ENCODE measurements around the gene SNX13. TPM values are rescaled to one million over a fixed set of nuclear protein-coding genes. Genes with fewer than 3 reads are reported as not detected.

SNX13 gene
- total and polyA plus RNA-seq, 2 experiments from 2014 or later: 7.5 to 42.7 TPM

DNA sequence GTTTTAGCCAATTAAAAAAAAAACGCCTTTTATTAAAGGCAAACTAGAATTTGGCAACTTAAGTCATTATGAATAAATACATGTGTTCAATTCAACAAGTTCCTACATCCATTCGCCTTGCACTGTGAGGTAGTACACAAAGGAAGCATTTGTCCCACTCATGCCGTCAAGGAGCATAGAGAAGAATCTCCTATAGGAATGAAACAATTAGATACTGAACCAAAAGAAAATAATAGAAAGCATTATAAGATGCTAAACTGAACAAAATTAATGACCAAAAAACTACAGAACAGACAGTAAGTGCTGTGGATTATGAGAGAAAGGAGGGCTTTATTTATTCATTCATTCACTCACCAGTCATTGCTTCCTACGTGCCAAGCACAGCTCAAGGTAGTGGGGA is 42.2 kb downstream of the SNX13 start (continued):
- TF ChIP-seq, protein P1, sequence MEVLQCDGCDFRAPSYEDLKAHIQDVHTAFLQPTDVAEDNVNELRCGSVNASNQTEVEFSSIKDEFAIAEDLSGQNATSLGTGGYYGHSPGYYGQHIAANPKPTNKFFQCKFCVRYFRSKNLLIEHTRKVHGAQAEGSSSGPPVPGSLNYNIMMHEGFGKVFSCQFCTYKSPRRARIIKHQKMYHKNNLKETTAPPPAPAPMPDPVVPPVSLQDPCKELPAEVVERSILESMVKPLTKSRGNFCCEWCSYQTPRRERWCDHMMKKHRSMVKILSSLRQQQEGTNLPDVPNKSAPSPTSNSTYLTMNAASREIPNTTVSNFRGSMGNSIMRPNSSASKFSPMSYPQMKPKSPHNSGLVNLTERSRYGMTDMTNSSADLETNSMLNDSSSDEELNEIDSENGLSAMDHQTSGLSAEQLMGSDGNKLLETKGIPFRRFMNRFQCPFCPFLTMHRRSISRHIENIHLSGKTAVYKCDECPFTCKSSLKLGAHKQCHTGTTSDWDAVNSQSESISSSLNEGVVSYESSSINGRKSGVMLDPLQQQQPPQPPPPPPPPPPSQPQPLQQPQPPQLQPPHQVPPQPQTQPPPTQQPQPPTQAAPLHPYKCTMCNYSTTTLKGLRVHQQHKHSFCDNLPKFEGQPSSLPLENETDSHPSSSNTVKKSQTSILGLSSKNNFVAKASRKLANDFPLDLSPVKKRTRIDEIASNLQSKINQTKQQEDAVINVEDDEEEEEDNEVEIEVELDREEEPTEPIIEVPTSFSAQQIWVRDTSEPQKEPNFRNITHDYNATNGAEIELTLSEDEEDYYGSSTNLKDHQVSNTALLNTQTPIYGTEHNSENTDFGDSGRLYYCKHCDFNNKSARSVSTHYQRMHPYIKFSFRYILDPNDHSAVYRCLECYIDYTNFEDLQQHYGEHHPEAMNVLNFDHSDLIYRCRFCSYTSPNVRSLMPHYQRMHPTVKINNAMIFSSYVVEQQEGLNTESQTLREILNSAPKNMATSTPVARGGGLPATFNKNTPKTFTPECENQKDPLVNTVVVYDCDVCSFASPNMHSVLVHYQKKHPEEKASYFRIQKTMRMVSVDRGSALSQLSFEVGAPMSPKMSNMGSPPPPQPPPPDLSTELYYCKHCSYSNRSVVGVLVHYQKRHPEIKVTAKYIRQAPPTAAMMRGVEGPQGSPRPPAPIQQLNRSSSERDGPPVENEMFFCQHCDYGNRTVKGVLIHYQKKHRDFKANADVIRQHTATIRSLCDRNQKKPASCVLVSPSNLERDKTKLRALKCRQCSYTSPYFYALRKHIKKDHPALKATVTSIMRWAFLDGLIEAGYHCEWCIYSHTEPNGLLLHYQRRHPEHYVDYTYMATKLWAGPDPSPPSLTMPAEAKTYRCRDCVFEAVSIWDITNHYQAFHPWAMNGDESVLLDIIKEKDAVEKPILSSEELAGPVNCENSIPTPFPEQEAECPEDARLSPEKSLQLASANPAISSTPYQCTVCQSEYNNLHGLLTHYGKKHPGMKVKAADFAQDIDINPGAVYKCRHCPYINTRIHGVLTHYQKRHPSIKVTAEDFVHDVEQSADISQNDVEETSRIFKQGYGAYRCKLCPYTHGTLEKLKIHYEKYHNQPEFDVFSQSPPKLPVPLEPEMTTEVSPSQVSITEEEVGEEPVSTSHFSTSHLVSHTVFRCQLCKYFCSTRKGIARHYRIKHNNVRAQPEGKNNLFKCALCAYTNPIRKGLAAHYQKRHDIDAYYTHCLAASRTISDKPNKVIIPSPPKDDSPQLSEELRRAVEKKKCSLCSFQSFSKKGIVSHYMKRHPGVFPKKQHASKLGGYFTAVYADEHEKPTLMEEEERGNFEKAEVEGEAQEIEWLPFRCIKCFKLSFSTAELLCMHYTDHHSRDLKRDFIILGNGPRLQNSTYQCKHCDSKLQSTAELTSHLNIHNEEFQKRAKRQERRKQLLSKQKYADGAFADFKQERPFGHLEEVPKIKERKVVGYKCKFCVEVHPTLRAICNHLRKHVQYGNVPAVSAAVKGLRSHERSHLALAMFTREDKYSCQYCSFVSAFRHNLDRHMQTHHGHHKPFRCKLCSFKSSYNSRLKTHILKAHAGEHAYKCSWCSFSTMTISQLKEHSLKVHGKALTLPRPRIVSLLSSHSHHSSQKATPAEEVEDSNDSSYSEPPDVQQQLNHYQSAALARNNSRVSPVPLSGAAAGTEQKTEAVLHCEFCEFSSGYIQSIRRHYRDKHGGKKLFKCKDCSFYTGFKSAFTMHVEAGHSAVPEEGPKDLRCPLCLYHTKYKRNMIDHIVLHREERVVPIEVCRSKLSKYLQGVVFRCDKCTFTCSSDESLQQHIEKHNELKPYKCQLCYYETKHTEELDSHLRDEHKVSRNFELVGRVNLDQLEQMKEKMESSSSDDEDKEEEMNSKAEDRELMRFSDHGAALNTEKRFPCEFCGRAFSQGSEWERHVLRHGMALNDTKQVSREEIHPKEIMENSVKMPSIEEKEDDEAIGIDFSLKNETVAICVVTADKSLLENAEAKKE (CRISPR knock-in tag; IDR thresholded peaks at IDR 0.05): no peak
- TF ChIP-seq ZNF331 (CRISPR knock-in tag; IDR thresholded peaks at IDR 0.05; ENCODE audit: low read depth) (no peak), STAT1 (IDR thresholded peaks at IDR 0.05; ENCODE audit: unreplicated experiment) (no peak), ZNF114 (CRISPR knock-in tag; IDR thresholded peaks at IDR 0.05) (no peak), NANOG (IDR thresholded peaks at IDR 0.05; ENCODE audit: borderline replicate concordance) (no peak), CREB1 (CRISPR knock-in tag; IDR thresholded peaks at IDR 0.05; ENCODE audit: low read depth) (no peak)
- TF ChIP-seq, protein P2, sequence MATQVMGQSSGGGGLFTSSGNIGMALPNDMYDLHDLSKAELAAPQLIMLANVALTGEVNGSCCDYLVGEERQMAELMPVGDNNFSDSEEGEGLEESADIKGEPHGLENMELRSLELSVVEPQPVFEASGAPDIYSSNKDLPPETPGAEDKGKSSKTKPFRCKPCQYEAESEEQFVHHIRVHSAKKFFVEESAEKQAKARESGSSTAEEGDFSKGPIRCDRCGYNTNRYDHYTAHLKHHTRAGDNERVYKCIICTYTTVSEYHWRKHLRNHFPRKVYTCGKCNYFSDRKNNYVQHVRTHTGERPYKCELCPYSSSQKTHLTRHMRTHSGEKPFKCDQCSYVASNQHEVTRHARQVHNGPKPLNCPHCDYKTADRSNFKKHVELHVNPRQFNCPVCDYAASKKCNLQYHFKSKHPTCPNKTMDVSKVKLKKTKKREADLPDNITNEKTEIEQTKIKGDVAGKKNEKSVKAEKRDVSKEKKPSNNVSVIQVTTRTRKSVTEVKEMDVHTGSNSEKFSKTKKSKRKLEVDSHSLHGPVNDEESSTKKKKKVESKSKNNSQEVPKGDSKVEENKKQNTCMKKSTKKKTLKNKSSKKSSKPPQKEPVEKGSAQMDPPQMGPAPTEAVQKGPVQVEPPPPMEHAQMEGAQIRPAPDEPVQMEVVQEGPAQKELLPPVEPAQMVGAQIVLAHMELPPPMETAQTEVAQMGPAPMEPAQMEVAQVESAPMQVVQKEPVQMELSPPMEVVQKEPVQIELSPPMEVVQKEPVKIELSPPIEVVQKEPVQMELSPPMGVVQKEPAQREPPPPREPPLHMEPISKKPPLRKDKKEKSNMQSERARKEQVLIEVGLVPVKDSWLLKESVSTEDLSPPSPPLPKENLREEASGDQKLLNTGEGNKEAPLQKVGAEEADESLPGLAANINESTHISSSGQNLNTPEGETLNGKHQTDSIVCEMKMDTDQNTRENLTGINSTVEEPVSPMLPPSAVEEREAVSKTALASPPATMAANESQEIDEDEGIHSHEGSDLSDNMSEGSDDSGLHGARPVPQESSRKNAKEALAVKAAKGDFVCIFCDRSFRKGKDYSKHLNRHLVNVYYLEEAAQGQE (IDR thresholded peaks at IDR 0.05; ENCODE audit: unreplicated experiment): no peak
- TF ChIP-seq, protein P3, sequence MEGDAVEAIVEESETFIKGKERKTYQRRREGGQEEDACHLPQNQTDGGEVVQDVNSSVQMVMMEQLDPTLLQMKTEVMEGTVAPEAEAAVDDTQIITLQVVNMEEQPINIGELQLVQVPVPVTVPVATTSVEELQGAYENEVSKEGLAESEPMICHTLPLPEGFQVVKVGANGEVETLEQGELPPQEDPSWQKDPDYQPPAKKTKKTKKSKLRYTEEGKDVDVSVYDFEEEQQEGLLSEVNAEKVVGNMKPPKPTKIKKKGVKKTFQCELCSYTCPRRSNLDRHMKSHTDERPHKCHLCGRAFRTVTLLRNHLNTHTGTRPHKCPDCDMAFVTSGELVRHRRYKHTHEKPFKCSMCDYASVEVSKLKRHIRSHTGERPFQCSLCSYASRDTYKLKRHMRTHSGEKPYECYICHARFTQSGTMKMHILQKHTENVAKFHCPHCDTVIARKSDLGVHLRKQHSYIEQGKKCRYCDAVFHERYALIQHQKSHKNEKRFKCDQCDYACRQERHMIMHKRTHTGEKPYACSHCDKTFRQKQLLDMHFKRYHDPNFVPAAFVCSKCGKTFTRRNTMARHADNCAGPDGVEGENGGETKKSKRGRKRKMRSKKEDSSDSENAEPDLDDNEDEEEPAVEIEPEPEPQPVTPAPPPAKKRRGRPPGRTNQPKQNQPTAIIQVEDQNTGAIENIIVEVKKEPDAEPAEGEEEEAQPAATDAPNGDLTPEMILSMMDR (conservative IDR thresholded peaks at IDR 0.05; ENCODE audit: low read depth in 2 of 2): no peak

Measured in GM23338 (cell line).